Activated CD4-positive, alpha-beta T cell treated with anti-CD3 and anti-CD28 coated beads, Interleukin-2, Interleukin-4, amounts not matched to agents 100 ng/mL and 50 ng/mL, durations not matched to agents 16 hours and 8 hours (primary cell): Measurements from ENCODE around the gene CCNDBP1.
A peak's percentile ranks its signal among the peaks of the same experiment; 100 is the strongest.
"Not testable (repeated sequence)": the region's sequence is repeated elsewhere in the genome, so short reads cannot be mapped to it uniquely, and the experiment has no call there.

ENCODE experiments used
- DNase-seq: peaks from one replicate; pipeline ENCODE4 v3.0.0-alpha.2; 2020; ENCODE audit warnings: low spot score

The CCNDBP1 gene

GRCh38 chr15:43194795-43195194 is 9.6 kb downstream of the CCNDBP1 start:
- DNase-seq = no peak

- no peak for DNase-seq
Observed at GRCh38 chr15:43196760-43197548, 11.8 kb downstream of the CCNDBP1 start.

- not testable (repeated sequence) for DNase-seq
Observed at GRCh38 chr15:43197773-43198172, 12.6 kb downstream of the CCNDBP1 start.

- DNase-seq = not testable (repeated sequence)
Observed at GRCh38 chr15:43198556-43198955, 13.4 kb downstream of the CCNDBP1 start.

GRCh38 chr15:43198992-43199391 is 13.8 kb downstream of the CCNDBP1 start:
- DNase-seq = no peak

- no peak for DNase-seq
Observed at GRCh38 chr15:43199945-43200488, 14.8 kb downstream of the CCNDBP1 start.

- peak; percentile 25 for DNase-seq
Observed at GRCh38 chr15:43204016-43204901, 19.1 kb downstream of the CCNDBP1 start.

GRCh38 chr15:43206054-43206453 is 20.9 kb downstream of the CCNDBP1 start:
- no peak for DNase-seq

- no peak for DNase-seq
Observed at GRCh38 chr15:43207024-43207423, 21.8 kb downstream of the CCNDBP1 start.

- no peak for DNase-seq
Observed at GRCh38 chr15:43208052-43209002, 23.1 kb downstream of the CCNDBP1 start.

GRCh38 chr15:43209059-43209824 is 24.0 kb downstream of the CCNDBP1 start:
- DNase-seq = no peak

- no peak for DNase-seq
Observed at GRCh38 chr15:43210172-43210745, 25.1 kb downstream of the CCNDBP1 start.

GRCh38 chr15:43210807-43211206 is 25.6 kb downstream of the CCNDBP1 start:
- DNase-seq = no peak

- no peak for DNase-seq
Observed at GRCh38 chr15:43211224-43211735, 26.1 kb downstream of the CCNDBP1 start.

- DNase-seq = no peak
Observed at GRCh38 chr15:43212299-43212698, 27.1 kb downstream of the CCNDBP1 start.

GRCh38 chr15:43212951-43213350 is 27.7 kb downstream of the CCNDBP1 start:
- DNase-seq = no peak

- DNase-seq = no peak
Observed at GRCh38 chr15:43213466-43213865, 28.3 kb downstream of the CCNDBP1 start.

- no peak for DNase-seq
Observed at GRCh38 chr15:43214169-43214568, 29.0 kb downstream of the CCNDBP1 start.

- DNase-seq = no peak
Observed at GRCh38 chr15:43214592-43215295, 29.5 kb downstream of the CCNDBP1 start.

GRCh38 chr15:43215961-43216360 is 30.8 kb downstream of the CCNDBP1 start:
- no peak for DNase-seq
